Activated CD8-positive, alpha-beta memory T cell treated with anti-CD3 and anti-CD28 coated beads for 1 hour (primary cell): ENCODE data around the gene TENT4A.
"Not testable (repeated sequence)": the region's sequence is repeated elsewhere in the genome, so short reads cannot be mapped to it uniquely, and the experiment has no call there.

Source experiments
- DNase-seq, 2 donors: peaks; one replicate each; pipeline ENCODE4 v3.0.0-alpha.2; 2020; ENCODE audit warnings: low read depth in 1 of 2; ENCODE audit errors: extremely low read depth in 1 of 2

TENT4A gene

DNA sequence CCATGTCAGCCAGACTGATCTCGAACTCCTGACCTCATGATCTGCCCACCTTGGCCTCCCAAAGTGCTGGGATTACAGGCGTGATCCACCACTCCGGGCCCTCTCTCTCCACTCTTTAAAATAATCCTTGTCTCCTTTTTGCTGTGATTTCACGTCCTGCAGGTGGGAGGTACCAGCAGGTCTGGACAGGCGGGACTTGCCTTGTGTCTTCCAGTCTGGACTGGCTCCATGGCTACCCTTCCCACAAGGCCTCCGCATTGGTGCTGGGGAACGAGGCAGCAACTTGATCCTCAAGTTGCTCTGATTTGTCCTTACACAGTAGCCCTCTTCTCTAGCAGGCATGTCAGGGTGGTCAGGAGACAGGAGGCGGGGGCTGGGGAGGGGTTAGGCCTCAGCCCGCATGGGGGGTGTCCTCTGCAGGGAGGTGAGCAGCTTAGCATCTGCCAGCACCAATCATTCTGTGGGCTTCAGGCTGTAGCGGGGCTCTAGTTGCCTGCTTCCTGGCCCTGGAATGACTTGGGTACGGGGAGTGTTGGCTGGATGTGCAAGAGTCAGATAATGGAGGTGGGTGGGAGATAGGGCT, 54.3 kb downstream of the TENT4A start:
- no peak for DNase-seq

DNA sequence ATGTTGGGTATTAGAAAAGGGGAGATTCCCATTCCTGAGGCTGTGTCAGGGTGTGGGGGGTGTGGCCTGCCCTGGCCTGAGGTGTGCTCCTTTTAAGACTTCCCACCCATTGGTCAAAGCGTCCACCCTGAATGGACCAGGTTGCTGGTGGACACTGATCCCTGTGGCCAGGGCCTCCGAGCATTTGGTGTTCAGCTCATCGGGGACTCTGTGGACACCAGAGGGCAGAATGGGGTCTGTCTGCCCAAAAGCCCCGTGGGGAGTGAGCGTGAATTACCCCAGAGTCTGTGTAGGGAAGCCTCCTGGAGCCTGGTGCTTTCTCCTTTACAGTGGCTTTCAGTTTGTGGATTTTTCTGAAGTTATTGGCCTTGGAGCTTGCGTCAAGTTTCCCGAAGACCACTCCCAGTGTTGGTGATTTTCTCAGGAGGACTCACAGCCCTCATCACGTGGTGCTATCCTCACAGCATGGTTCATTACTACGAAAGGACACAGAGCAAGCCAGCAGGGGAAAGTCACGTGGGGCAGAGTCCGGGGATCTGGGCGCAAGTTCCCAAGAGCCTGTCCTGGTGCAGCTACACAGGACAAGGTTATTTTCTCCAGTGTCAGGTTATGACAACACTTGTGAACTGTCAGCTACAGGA, 55.5 kb downstream of the TENT4A start:
- DNase-seq: no peak

DNA sequence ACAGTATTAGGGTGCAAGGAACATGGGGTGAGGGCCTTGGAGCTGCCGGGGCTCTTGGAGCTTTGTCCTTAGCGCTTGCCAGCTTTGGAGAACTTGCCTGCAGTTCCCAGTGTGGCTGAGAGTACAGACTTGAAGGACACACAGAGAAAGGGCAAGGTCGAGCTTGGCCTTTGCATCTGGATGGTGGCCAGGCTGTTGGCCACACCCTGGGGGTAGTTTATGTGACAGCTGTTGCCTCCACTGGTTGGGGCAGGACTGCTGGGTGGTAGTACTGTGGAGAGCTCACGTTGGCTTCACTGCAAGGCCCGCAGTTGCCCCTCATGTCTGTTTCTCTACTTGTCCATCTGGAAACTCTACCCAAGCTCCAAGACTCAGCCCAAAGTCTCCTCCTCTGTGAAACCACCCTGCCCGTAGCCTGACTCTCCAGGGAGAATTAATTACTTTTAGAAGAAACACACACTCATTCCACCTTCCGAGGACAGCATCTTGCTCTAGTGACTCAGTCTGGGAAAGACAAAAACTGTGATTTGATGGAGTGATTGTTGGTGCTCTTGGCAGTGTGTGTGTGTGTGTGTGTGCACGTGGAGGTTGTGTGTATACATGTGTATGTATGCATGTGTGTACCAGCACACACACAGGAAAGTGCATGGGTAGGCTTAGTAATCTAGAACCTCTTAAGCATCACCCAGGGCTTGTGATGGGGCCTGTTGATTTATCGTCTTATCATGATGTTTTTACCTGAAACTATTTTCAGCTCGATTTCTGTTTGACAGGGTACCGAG, 57.8 kb downstream of the TENT4A start:
- DNase-seq: no peak

DNA sequence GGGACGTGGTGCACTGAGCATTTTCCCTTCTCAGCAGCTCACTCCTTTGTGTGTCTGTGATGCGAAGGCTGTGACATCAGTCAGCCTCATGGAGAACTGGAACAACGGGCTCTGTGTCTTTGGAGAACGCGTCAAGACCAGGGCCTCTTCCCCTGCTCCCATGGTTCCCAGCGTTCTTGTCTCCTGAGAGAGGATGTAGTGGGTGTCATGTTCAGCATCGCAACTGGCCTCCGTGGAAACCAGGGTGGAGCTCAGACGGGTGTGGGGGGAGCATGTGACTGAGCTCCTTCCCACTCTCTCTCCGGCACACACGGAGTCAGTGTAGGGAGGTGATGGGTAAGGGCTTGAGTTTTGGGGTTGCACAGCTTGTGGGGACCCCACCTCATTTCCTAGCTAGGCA, 59.7 kb downstream of the TENT4A start:
- DNase-seq: no peak

DNA sequence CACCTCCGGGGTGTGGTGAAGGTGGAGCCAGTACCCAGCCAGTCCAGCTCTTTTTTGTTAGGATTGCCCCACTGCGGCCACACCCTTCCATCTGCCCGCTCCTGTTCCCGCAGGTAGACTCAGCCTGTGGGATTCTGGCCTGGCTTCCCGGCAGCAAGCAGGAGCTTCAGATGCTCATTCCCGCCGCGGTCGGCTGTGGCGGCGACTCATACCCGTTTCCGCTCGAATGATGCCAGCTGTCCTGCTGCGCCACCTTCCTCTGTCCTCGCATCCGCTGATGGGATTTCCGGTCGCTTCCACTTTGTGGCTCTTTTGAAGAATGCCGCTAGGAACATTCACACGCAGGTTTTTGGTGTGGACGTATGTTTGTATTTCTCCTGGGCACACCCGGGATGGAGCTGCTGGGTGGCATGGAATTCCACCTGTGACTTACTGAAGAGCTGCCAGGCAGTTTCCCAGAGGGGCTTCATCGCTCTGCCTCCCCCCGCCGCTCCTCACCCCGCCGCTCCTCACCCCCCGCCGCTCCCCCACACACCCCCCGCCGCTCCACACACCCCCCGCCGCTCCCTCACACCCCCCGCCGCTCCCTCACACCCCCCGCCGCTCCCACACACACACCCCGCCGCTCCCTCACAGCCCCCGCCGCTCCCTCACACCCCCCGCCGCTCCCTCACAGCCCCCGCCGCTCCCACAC, 60.3 kb downstream of the TENT4A start:
- DNase-seq: no peak

DNA sequence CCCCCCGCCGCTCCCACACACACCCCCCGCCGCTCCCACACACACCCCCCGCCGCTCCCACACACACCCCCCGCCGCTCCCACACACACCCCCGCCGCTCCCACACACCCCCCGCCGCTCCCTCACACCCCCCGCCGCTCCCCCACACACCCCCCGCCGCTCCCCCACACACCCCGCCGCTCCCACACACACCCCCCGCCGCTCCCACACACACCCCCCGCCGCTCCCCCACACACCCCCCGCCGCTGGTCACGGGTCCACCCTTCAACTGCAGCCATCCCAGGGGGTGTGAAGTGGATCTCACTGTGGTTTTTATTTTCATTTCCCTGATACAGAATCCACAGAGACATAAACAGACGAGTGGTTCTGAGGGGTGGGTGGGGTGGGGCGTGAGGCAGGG, 61.0 kb downstream of the TENT4A start:
- not testable (repeated sequence) for DNase-seq

DNA sequence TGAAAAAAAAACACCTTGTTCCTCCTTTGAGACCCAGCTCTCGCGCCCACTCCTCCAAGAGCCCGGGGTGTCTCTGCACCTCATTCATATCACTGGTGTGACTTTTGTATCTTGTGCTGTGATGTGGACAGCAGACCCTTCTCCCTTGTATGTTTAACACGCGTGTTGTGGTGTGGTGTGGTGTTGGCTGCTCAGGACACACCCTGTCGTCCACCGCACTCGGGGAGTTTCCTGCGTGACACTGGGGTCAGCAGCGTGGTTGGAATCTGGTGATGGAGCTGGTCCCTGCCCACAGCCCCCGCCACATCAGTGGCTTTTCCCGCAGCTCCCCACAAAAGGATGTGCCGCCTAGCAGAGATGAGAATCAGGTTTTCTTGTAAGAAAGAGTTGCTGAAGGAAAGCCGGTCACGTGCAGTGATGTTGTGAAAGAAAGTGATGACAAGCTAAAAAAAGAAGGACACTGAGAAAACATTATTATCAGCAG, 61.5 kb downstream of the TENT4A start:
- no peak for DNase-seq

DNA sequence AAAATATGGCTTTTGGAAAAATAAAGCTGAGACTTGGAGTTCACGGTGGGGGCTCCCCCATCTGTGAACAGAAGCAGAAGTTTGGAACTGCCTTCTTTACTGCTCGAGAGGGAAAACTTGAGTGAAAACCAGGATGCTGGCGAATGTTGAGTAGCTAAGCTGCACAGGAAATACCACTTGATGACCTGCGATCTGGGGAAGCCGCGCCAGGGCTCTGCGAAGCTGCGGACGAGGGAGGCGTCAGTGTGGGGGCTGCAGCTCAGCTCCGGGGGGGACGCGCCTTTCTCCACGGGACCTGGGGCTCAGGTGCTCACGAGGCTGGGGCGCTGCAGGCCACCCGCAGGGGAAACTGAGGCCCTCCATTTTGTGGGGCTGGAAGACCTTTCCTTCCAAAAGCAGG, 62.3 kb downstream of the TENT4A start:
- DNase-seq: no peak

DNA sequence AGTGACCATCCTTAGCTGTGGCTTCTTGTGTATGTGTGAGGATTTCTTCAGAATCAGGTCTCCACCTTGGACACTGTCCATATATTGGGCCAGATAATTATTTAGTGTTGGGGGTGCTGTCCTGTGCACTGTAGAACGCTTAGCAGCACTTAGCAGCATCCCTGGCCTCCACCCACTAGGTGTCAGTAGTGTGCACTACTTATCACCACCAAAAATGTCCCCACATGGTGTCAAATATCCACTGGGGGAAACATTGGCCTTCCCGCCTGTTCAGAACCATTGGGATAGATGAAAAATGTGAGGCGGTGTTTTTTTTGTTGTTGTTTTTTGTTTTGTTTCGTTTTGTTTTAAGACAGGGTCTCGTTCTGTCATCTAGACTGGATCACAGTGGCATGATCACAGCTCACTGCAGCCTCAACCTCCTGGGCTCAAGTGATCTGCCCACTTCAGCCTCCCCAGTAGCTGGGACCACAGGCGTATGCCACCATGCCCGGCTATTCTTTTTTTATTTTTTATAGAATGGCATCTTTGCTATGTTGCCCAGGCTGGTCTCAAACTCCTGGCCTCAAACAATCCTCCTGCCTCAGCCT, 67.7 kb downstream of the TENT4A start:
- no peak for DNase-seq

DNA sequence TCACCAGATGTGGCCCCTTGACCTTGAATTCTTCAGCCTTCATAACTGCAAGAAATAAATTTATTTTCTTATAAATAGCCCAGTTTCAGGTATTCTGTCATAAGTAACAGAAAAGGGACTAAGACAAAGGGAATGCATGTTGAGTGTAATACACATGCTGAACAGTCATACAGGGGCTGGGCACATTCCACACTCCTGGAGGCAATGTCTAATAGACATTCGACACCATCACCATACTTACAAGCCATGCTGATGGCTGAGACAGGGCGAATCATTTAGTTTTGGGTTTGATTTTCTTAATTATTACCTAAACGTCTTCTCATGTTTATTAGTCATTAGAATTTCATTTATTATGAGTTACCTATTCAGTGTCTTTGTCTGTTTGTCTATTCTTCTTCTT, 68.5 kb downstream of the TENT4A start:
- no peak for DNase-seq

DNA sequence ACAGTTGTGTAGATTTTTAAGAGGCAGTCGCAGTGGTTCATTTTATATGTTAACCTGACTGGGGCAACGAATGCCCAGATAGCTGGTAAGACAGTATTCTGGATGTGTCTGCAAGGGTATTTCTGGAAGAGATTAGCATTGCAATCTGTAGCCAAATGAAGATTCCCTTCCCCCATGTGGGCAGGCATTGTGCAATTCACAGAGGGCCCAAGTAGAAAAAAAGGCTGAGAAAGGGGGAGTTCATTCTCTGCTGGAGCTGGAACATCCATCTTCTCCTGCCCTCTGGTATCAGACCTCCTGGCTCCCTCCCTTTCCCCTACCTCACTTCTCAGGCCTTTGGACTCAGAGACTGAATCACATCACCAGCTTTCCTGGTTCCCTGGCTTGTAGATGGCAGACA, 70.6 kb downstream of the TENT4A start:
- DNase-seq: no peak

DNA sequence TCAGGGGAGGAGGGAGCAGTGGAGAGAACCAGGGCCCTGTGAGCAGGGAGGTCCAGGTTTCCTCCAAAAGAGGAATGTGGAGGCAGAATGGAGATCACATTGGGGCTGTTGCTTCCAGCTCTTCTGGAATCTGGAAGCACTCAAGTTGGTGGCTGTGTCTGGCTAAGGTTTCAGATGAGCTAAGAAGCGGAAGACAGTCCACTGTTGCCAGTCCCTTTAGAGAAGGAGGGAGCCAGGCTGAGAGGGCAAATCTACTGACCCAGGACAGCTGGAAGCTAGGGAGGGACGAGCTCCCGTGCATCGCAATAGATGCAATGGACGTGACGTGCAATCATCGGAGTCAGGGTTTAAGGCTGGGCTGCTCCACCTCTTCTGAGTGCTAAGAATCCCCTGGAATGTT, 71.2 kb downstream of the TENT4A start:
- no peak for DNase-seq

DNA sequence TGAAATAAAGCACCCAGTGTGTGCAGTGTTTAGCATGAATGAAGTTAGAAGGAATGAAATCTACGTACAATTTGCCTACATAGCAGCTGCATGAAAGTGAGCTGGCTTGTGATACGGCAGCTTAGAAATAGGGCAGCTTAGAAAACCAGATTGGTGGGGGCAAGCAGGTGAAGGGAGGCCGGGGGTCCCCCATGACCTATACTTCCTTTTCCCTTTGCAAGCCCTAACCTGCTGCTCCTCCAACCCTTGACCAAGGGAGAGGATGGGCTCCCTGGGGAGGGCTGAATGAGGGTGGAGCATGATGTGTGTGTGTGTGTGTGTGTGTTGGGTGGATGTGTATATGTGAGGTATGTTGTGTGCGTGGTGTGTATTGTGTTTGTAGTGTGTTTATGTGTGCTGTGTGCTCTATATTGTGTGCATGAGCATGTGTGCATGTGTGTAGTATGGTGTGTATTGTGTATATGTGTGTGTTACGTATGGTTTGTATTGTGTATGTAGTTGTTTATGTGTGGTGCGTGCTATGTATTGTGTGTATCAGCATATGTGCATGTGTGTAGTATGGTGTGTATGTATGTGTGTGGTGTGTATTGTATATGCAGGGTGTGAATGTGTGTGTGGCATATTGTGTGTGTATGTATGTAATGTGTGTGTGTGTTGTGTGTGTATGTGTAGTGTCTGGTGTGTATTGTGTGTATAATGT, 72.1 kb downstream of the TENT4A start:
- no peak for DNase-seq

DNA sequence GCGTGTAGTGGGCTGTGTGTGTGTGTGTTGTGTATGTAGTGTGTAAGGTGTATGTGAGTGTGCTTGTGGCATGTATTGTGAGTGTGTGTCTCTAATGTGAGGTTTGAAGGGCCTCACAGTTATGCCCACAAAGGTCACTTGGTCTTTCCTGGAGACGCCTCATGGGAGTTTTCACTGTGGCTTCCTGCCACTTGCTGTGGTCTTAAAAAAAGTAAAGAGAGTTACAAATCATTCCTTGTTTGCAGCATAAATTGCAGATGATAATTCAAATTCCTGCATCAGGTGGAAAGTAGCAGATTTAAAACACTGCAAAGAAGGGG, 72.6 kb downstream of the TENT4A start:
- DNase-seq: no peak

DNA sequence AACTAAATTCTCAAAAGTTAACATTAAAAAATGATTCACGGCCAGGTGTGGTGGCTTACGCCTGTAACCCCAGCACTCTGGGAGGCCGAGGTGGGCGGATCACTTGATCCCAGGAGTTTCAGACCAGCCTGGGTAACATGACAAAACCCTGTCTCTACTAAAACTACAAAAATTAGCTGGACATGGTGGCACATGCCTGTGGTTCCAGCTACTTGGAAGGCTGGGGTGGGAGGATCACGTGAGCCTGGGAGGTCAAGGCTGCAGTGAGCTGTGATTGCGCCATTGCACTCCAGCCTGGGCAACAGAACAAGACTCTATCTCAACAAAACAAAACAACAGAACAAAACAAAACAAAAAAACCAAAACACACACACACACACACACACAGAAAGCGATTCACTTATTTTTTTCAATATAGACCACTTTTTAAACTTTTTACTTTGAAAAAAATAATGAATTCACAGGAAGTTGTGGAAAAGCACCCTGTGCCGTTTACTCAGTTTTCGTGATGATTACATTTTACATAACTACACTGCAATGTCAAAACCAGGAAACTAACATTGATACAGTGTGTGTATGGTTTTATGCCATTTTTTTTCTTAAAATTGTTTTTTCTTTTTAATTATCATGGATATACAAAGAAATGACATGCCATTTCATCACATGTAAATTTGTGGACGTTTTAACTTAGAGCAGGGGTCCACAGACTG, 73.7 kb downstream of the TENT4A start:
- DNase-seq: no peak

DNA sequence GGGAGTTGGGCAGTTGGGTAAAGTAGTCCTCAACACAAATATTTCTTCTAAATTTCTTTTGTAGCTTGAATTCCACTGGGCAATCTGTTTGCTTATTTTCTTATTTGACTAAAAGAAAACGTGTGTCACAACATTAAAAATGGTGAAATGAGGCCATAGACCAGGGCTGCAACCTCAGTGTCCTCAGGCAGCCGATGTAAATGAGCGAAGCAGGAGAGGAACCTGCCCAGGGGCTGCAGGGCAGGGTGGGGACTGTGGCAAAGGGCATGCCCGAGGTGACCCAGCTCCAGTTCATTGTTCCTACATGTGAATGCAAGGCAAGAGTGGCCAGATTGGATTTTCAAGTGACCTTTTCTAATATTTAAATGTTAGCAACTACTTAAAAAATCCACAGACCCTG, 74.7 kb downstream of the TENT4A start:
- no peak for DNase-seq

DNA sequence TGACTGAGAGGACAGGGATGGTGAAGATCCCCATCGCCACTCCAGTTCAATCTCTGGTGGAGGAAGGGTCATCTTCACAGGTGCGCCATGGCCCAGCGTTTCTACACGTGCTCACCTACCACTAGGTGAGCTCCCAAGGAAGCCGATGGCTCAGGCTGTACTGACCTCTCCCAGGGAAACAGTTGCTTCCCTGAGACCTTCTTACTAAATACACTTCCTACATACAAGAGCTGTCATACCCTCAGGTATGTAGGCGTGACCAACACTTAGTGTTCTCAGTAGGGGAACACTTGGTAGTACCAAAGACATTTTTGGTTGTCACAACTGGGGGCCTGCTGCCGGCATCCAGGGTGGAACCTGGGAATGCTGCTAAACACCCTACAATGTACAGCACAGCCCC, 75.2 kb downstream of the TENT4A start:
- DNase-seq: no peak

DNA sequence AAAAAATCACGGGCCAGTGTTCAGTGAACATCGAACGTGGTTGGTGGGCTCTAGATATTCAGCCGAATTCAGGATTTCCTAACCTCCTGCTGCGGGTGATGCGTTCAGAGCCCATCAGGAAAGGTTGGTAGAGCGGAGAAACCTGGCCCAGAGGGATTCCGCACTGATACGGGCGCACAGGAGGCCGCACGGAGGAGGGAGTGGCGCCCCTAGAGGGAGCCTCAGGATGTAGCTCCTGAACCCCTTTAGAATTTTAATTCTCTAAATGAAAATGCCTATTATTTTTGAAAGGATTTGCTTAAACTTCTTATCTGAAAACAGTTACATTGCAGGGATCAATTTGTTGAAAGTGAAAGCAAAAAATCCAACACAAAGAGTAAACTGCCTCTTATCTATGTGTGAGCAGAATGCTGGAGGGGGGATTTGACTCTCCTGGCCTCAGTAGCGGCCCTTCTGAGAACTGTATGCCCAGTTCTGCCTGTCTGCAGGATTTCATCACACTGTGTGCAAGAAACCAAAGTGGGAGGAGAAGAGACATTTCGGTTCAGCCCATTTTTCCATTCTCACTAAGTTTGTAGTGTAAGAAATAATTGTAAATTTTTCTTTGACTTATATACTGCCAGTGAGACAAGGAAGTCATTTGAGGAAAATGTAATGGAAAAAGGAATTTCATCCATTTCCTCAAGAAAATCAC, 75.9 kb downstream of the TENT4A start:
- DNase-seq: no peak

DNA sequence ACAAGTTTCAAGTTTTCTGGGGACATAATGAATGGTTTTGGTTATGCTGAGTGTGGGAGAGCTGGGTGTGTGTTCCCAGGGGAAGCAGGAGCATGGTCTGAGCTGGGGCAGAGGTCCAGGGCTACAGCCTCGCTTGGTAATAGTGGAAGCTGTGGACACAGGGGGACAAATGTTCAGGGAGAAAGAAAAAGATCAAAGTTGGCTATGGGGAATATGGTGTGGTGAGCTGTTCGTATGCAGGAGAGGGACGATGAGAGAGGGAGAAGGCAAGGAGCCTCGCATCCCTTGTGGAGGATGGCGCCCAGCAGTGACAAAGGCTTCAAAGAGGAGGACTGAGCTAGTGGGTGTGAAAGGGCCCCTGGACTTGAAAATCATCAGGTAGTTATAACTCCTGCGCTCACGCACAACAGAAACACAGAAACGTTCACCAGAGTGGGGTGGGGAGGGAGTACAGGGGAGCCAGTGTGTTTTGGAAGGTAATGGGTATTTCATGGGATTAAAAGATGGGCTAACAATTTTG, 77.2 kb downstream of the TENT4A start:
- no peak for DNase-seq
